SK-N-SH (cell line): ENCODE measurements around the gene MCRIP2. TPM values are rescaled to one million over a fixed set of nuclear protein-coding genes. Genes with fewer than 3 reads are reported as not detected.

Experiments used
- CTCF ChIA-PET: fragments of 300-600, 350-600 bp; formaldehyde crosslinking; extraction: SDS; loops from one replicate; lab custom pipeline; 2021; lab: Yijun Ruan, JAX
- POLR2A ChIA-PET: fragments of 350-600 bp; sonication (Branson Sonifier 250); formaldehyde crosslinking; extraction: SDS; loops from one replicate; lab custom pipeline; 2020; ENCODE audit warnings: antibody characterized with exemption, inconsistent platforms; lab: Yijun Ruan, JAX
- DNase-seq: peaks from one replicate; pipeline ENCODE4 v3.0.0; 2012
- H2AFZ ChIP-seq: fragments of 200-600 bp; sonication (generic); 2 replicates; pipeline ENCODE4 v1.8.1; 2016; ENCODE audit warnings: antibody characterized with exemption, mild to moderate bottlenecking, low read depth
- H3F3A ChIP-seq: fragments of 200-600 bp; sonication (generic); replicated peaks from 2 replicates; pipeline ENCODE3; 2016; ENCODE audit warnings: antibody characterized with exemption, mild to moderate bottlenecking; ENCODE audit not compliant: insufficient read depth
- H3K27ac ChIP-seq, 2 experiments: fragments of 200-500 bp in 1 of 2; fragments of 200-600 bp in 1 of 2; sonication (Bioruptor generic) in 1 of 2; sonication (generic), shearing (Covaris generic) in 1 of 2; 2 replicates each; pipeline versions ENCODE4 v1.5.1 to v1.6.1; 2014 to 2016; ENCODE audit warnings: low read depth in 2 of 2, inconsistent platforms in 1 of 2, low read length in 1 of 2, mild to moderate bottlenecking in 1 of 2, mixed read lengths in 1 of 2
- H3K27me3 ChIP-seq: fragments of 200-600 bp; sonication (generic), shearing (Covaris generic); 2 replicates; pipeline ENCODE4 v1.6.1; 2016; ENCODE audit warnings: mixed run types; ENCODE audit not compliant: insufficient read depth
- H3K36me3 ChIP-seq, 2 experiments: fragments of 200-500 bp in 1 of 2; fragments of 200-600 bp in 1 of 2; sonication (Bioruptor generic) in 1 of 2; sonication (generic) in 1 of 2; replicated peaks in 1 of 2; 2 replicates each; pipeline versions ENCODE3 to v1.5.1; 2014 to 2016; ENCODE audit warnings: low read length in 1 of 2, mild to moderate bottlenecking in 1 of 2; ENCODE audit not compliant: insufficient read depth in 2 of 2, control insufficient read depth in 1 of 2
- H3K4me1 ChIP-seq, 2 experiments: fragments of 200-500 bp in 1 of 2; fragments of 200-600 bp in 1 of 2; sonication (Bioruptor generic) in 1 of 2; sonication (generic), shearing (Covaris generic) in 1 of 2; 2 replicates each; pipeline versions ENCODE4 v1.5.1 to v1.6.1; 2014 to 2016; ENCODE audit warnings: low read depth in 1 of 2, low read length in 1 of 2, mixed run types in 1 of 2; ENCODE audit not compliant: insufficient read depth in 2 of 2, control insufficient read depth in 1 of 2
- H3K4me2 ChIP-seq: fragments of 200-600 bp; sonication (generic), shearing (Covaris generic); 2 replicates; pipeline ENCODE4 v1.6.1; 2017; ENCODE audit warnings: mixed run types
- H3K4me3 ChIP-seq, 2 experiments: fragments of 200-500 bp in 1 of 2; fragments of 200-600 bp in 1 of 2; sonication (Bioruptor generic) in 1 of 2; sonication (generic), shearing (Covaris generic) in 1 of 2; 2 replicates each; pipeline versions ENCODE4 v1.5.1 to v1.8.1; 2014 to 2016; ENCODE audit warnings: low read depth in 2 of 2, inconsistent platforms in 1 of 2, low read length in 1 of 2, mild to moderate bottlenecking in 1 of 2, mixed read lengths in 1 of 2, moderate library complexity in 1 of 2
- H3K79me2 ChIP-seq: fragments of 200-600 bp; sonication (generic); 2 replicates; pipeline ENCODE4 v1.8.1; 2017; ENCODE audit warnings: mild to moderate bottlenecking; ENCODE audit not compliant: insufficient read depth
- H3K9ac ChIP-seq: fragments of 200-600 bp; sonication (generic); 2 replicates; pipeline ENCODE4 v1.6.1; 2017; ENCODE audit warnings: mixed run types
- H3K9me2 ChIP-seq: fragments of 200-600 bp; sonication (generic); 2 replicates; pipeline ENCODE4 v1.6.1; 2017; ENCODE audit warnings: mixed run types
- H3K9me3 ChIP-seq: fragments of 200-600 bp; sonication (generic); 2 replicates; pipeline ENCODE4 v1.6.1; 2017; ENCODE audit warnings: mixed run types, mild to moderate bottlenecking, moderate library complexity
- H4K20me1 ChIP-seq: fragments of 200-600 bp; sonication (generic); 2 replicates; pipeline ENCODE4 v1.6.1; 2017; ENCODE audit warnings: mild to moderate bottlenecking, mixed run types; ENCODE audit not compliant: insufficient read depth
- CHD2 ChIP-seq: fragments of 150-350 bp; IDR thresholded peaks from 2 replicates; pipeline ENCODE4 v1.6.1; 2018; ENCODE audit warnings: low read length; ENCODE audit not compliant: partially characterized antibody
- ELF1 ChIP-seq: IDR thresholded peaks from 2 replicates; pipeline ENCODE4 v1.4.0; 2012
- FOXM1 ChIP-seq: IDR thresholded peaks from 2 replicates; pipeline ENCODE4 v1.4.0; 2012; ENCODE audit warnings: low read depth, mild to moderate bottlenecking
- GABPA ChIP-seq: IDR thresholded peaks from 2 replicates; pipeline ENCODE4 v1.4.0; 2012; ENCODE audit warnings: low read depth, mild to moderate bottlenecking
- MEF2A ChIP-seq: IDR thresholded peaks from 2 replicates; pipeline ENCODE4 v1.4.0; 2012; ENCODE audit warnings: low read depth, borderline replicate concordance
- NFIC ChIP-seq: IDR thresholded peaks from 2 replicates; pipeline ENCODE4 v1.4.0; 2012; ENCODE audit warnings: borderline replicate concordance
- POLR2AphosphoS5 ChIP-seq: IDR thresholded peaks from 2 replicates; pipeline ENCODE4 v1.6.1; 2012; ENCODE audit warnings: low read depth, low read length
- RFX5 ChIP-seq: IDR thresholded peaks from 2 replicates; pipeline ENCODE4 v1.6.1; 2012; ENCODE audit warnings: mild to moderate bottlenecking, improper control_type of control experiment, low read length
- RXRA ChIP-seq: IDR thresholded peaks from 2 replicates; pipeline ENCODE4 v1.4.0; 2012; ENCODE audit warnings: low read depth, mild to moderate bottlenecking, borderline replicate concordance
- SMC3 ChIP-seq: IDR thresholded peaks from 2 replicates; pipeline ENCODE4 v1.6.1; 2012; ENCODE audit warnings: low read depth, low read length, improper control_type of control experiment
- TAF1 ChIP-seq: IDR thresholded peaks from 2 replicates; pipeline ENCODE4 v1.6.1; 2012; ENCODE audit warnings: low read depth, mild to moderate bottlenecking, low read length, moderate library complexity, borderline replicate concordance
- USF2 ChIP-seq: fragments of 150-350 bp; IDR thresholded peaks from 2 replicates; pipeline ENCODE4 v1.6.1; 2017; ENCODE audit warnings: antibody characterized with exemption, low read length, low read depth, borderline replicate concordance
- YY1 ChIP-seq: IDR thresholded peaks from 2 replicates; pipeline ENCODE4 v1.4.0; 2012; ENCODE audit warnings: low read depth, mild to moderate bottlenecking
- WGBS: methylation state at CpG from one replicate; pipeline ENCODE4 v1.1.6; 2017; ENCODE audit warnings: low lambda C conversion rate; 5-methylcytosine and 5-hydroxymethylcytosine counted together
- polyA plus RNA-seq, 3 experiments: library from polyadenylated mRNA; depleted of rRNA; stranded (reverse); fragments of >200 nt; gene quantifications; 2 replicates each; pipeline ENCODE4 v1.2.3, GENCODE V29; 2012
- TF ChIP-seq, protein P1 (sequence below): IDR thresholded peaks from 2 replicates; pipeline ENCODE4; 2012
- TF ChIP-seq, protein P2 (sequence below): IDR thresholded peaks from 2 replicates; pipeline ENCODE4 v1.4.0; 2012; ENCODE audit warnings: low read depth, borderline replicate concordance
- TF ChIP-seq, protein P3 (sequence below): fragments of 200-600 bp; sonication (generic); IDR thresholded peaks from 2 replicates; pipeline ENCODE4 v1.6.1; 2017; ENCODE audit warnings: antibody characterized with exemption, mild to moderate bottlenecking, moderate library complexity
- TF ChIP-seq, protein P4 (sequence below): IDR thresholded peaks from 2 replicates; pipeline ENCODE4 v1.6.1; 2012; ENCODE audit warnings: mild to moderate bottlenecking, low read depth, low read length, moderate library complexity
- TF ChIP-seq, protein P5 (sequence below): IDR thresholded peaks from 2 replicates; pipeline ENCODE4 v1.4.0; 2012; ENCODE audit warnings: low read depth, borderline replicate concordance

Gene MCRIP2
- polyA plus RNA-seq, 1 of the 3 experiments (the other 2 are of a cell fraction), result 36.9 TPM

DNA sequence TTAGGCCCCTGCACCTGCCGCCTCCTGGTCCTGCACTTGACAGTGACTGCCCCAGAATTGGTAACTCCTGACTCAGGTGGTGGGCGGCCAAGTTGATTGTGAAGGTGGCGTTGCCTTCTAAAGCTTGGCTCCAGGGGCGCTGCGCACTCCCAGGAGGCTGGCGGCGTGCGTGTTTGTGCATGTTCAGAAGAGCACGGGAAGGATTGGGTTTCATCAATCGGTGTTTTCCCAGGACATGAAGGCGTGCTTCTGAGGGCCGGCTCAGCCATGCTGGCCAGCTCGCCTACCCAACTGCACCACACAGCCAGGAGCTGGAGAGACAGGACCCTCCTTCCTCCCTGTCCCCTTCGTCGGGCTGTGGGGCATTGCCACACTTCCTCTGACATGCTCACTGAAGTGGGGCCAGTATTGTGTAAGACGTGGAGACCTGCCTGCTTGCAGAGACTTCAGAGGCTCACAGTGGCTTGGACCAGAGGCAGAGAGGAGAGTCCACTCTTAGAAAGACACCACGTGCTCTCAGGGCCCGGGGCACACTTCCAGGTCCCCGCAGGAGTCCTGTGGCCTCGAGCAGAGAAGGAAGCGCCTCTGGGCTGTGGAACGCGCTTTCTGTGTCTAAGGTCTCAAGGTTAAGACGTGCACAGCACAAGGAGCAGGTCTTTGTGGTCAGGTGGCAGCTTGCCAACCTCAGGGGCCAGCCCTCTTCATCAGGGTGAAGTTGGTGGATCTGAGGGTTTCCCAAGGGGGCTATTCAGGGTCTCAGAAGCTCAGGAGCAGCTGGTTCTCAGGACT is 48.9 kb upstream of the MCRIP2 start:
- peaks cover 6 to 13% of the 10 kb centered on the region in 2 experiments; a peak in 2 of 4 replicates for H3K4me1 ChIP-seq
- no peak for DNase-seq
- H4K20me1 ChIP-seq, result peaks cover 45% of the 10 kb centered on the region
- no peaks in the 10 kb centered on the region for H3K27me3 ChIP-seq
- H3K4me3 ChIP-seq, result no peak overlapping the region
- peaks cover 1 to 2% of the 10 kb centered on the region in 2 experiments for H3K36me3 ChIP-seq
- H3K9ac ChIP-seq, result no peak overlapping the region
- no peak overlapping the region for H2AFZ ChIP-seq
- H3K4me2 ChIP-seq, result peak overlapping the region; percentile 100; the same call in 1 of the 2 replicates
- H3K79me2 ChIP-seq, result peaks cover 81% of the 10 kb centered on the region
- no peaks in the 10 kb centered on the region for H3K9me3 ChIP-seq
- POLR2A ChIA-PET, result no interaction called here
- TF ChIP-seq SMC3 (no peak), TAF1 (no peak), FOXM1 (no peak), CHD2 (no peak), USF2 (no peak), NFIC (no peak), RXRA (no peak), YY1 (no peak), POLR2AphosphoS5 (no peak), GABPA (no peak), MEF2A (no peak), RFX5 (no peak), ELF1 (no peak)
- TF ChIP-seq, protein P1, sequence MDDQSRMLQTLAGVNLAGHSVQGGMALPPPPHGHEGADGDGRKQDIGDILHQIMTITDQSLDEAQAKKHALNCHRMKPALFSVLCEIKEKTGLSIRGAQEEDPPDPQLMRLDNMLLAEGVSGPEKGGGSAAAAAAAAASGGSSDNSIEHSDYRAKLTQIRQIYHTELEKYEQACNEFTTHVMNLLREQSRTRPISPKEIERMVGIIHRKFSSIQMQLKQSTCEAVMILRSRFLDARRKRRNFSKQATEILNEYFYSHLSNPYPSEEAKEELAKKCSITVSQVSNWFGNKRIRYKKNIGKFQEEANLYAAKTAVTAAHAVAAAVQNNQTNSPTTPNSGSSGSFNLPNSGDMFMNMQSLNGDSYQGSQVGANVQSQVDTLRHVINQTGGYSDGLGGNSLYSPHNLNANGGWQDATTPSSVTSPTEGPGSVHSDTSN, result no peak
- TF ChIP-seq, protein P2, sequence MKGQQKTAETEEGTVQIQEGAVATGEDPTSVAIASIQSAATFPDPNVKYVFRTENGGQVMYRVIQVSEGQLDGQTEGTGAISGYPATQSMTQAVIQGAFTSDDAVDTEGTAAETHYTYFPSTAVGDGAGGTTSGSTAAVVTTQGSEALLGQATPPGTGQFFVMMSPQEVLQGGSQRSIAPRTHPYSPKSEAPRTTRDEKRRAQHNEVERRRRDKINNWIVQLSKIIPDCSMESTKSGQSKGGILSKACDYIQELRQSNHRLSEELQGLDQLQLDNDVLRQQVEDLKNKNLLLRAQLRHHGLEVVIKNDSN, result no peak
- TF ChIP-seq, protein P3, sequence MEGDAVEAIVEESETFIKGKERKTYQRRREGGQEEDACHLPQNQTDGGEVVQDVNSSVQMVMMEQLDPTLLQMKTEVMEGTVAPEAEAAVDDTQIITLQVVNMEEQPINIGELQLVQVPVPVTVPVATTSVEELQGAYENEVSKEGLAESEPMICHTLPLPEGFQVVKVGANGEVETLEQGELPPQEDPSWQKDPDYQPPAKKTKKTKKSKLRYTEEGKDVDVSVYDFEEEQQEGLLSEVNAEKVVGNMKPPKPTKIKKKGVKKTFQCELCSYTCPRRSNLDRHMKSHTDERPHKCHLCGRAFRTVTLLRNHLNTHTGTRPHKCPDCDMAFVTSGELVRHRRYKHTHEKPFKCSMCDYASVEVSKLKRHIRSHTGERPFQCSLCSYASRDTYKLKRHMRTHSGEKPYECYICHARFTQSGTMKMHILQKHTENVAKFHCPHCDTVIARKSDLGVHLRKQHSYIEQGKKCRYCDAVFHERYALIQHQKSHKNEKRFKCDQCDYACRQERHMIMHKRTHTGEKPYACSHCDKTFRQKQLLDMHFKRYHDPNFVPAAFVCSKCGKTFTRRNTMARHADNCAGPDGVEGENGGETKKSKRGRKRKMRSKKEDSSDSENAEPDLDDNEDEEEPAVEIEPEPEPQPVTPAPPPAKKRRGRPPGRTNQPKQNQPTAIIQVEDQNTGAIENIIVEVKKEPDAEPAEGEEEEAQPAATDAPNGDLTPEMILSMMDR, result no peak
- TF ChIP-seq, protein P4, sequence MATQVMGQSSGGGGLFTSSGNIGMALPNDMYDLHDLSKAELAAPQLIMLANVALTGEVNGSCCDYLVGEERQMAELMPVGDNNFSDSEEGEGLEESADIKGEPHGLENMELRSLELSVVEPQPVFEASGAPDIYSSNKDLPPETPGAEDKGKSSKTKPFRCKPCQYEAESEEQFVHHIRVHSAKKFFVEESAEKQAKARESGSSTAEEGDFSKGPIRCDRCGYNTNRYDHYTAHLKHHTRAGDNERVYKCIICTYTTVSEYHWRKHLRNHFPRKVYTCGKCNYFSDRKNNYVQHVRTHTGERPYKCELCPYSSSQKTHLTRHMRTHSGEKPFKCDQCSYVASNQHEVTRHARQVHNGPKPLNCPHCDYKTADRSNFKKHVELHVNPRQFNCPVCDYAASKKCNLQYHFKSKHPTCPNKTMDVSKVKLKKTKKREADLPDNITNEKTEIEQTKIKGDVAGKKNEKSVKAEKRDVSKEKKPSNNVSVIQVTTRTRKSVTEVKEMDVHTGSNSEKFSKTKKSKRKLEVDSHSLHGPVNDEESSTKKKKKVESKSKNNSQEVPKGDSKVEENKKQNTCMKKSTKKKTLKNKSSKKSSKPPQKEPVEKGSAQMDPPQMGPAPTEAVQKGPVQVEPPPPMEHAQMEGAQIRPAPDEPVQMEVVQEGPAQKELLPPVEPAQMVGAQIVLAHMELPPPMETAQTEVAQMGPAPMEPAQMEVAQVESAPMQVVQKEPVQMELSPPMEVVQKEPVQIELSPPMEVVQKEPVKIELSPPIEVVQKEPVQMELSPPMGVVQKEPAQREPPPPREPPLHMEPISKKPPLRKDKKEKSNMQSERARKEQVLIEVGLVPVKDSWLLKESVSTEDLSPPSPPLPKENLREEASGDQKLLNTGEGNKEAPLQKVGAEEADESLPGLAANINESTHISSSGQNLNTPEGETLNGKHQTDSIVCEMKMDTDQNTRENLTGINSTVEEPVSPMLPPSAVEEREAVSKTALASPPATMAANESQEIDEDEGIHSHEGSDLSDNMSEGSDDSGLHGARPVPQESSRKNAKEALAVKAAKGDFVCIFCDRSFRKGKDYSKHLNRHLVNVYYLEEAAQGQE, result no peak
- TF ChIP-seq, protein P5, sequence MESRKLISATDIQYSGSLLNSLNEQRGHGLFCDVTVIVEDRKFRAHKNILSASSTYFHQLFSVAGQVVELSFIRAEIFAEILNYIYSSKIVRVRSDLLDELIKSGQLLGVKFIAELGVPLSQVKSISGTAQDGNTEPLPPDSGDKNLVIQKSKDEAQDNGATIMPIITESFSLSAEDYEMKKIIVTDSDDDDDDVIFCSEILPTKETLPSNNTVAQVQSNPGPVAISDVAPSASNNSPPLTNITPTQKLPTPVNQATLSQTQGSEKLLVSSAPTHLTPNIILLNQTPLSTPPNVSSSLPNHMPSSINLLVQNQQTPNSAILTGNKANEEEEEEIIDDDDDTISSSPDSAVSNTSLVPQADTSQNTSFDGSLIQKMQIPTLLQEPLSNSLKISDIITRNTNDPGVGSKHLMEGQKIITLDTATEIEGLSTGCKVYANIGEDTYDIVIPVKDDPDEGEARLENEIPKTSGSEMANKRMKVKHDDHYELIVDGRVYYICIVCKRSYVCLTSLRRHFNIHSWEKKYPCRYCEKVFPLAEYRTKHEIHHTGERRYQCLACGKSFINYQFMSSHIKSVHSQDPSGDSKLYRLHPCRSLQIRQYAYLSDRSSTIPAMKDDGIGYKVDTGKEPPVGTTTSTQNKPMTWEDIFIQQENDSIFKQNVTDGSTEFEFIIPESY, result no peak
- H3F3A ChIP-seq, result peaks cover 10% of the 10 kb centered on the region
- 88% methylated on average over 14 of the region's 24 CpGs for WGBS
- CTCF ChIA-PET, result interaction anchor here (1.2 kb wide), 1 partner anchor 8 kb away, joined by 4 read pairs; no protein-coding TSS in a partner anchor
- no peaks in the 10 kb centered on the region for H3K9me2 ChIP-seq
- no peak overlapping the region for H3K27ac ChIP-seq
